CD4-positive, alpha-beta memory T cell (primary cell): ENCODE results near the gene BMP7. TPM values are rescaled to one million over a fixed set of nuclear protein-coding genes. Genes with fewer than 3 reads are reported as not detected.

Experiments
- CTCF ChIA-PET: fragments of 350-600 bp; sonication (Branson Sonifier 250); formaldehyde crosslinking; loops from one replicate; lab custom pipeline; 2021; ENCODE audit warnings: inconsistent platforms; ENCODE audit not compliant: partially characterized antibody; lab: Charles Lee
- POLR2A ChIA-PET: fragments of 350-600 bp; sonication (Branson Sonifier 250); formaldehyde crosslinking; loops from one replicate; lab custom pipeline; 2021; ENCODE audit not compliant: partially characterized antibody; lab: Charles Lee
- DNase-seq, 5 donors: peaks; one replicate each; pipeline versions ENCODE4 v3.0.0 to v3.0.0-alpha.2; 2020 to 2022; ENCODE audit warnings: mixed read lengths in 1 of 5
- H3K27ac ChIP-seq: one replicate; pipeline ENCODE4 v1.7.0; 2013; ENCODE audit warnings: low read depth, low read length
- H3K27me3 ChIP-seq: 2 replicates; pipeline ENCODE4 v1.7.0; 2013; ENCODE audit warnings: mild to moderate bottlenecking, low read length, moderate library complexity; ENCODE audit not compliant: insufficient read depth
- H3K36me3 ChIP-seq: 2 replicates; pipeline ENCODE4 v1.7.0; 2013; ENCODE audit warnings: mild to moderate bottlenecking, low read length, moderate library complexity; ENCODE audit not compliant: insufficient read depth
- H3K4me1 ChIP-seq: 2 replicates; pipeline ENCODE4 v1.7.0; 2013; ENCODE audit warnings: mild to moderate bottlenecking, low read length, moderate library complexity; ENCODE audit not compliant: insufficient read depth
- H3K4me3 ChIP-seq, 2 donors: one replicate each; pipeline ENCODE4 v1.7.0; 2013; ENCODE audit warnings: low read length in 2 of 2, mild to moderate bottlenecking in 1 of 2
- H3K9me3 ChIP-seq, 2 donors: one replicate each; pipeline ENCODE4 v1.7.0; 2013; ENCODE audit warnings: low read length in 2 of 2, control low read depth in 1 of 2; ENCODE audit not compliant: control insufficient read depth in 1 of 2
- H3K27ac Mint-ChIP-seq, 7 donors: one replicate each; pipeline ENCODE4 v1.8.0; 2020 to 2021; ENCODE audit warnings: mixed read lengths in 7 of 7, mild to moderate bottlenecking in 6 of 7, inconsistent platforms in 3 of 7, moderate library complexity in 3 of 7
- H3K27me3 Mint-ChIP-seq, 2 donors: one replicate each; pipeline ENCODE4 v1.8.0; 2020 to 2021; ENCODE audit warnings: mixed read lengths in 2 of 2
- H3K36me3 Mint-ChIP-seq, 2 donors: one replicate each; pipeline ENCODE4 v1.8.0; 2020 to 2021; ENCODE audit warnings: mixed read lengths in 2 of 2, inconsistent platforms in 1 of 2, mild to moderate bottlenecking in 1 of 2
- H3K4me1 Mint-ChIP-seq, 4 donors: one replicate each; pipeline ENCODE4 v1.8.0; 2020 to 2021; ENCODE audit warnings: mixed read lengths in 4 of 4, mild to moderate bottlenecking in 1 of 4
- H3K4me3 Mint-ChIP-seq, 8 donors: one replicate each; pipeline ENCODE4 v1.8.0; 2020 to 2021; ENCODE audit warnings: mixed read lengths in 8 of 8, mild to moderate bottlenecking in 7 of 8, moderate library complexity in 6 of 8, inconsistent platforms in 3 of 8
- H3K9me3 Mint-ChIP-seq, 8 donors: one replicate each; pipeline ENCODE4 v1.8.0; 2020 to 2021; ENCODE audit warnings: mixed read lengths in 8 of 8, mild to moderate bottlenecking in 5 of 8, inconsistent platforms in 3 of 8, moderate library complexity in 1 of 8
- intact Hi-C: fragments of 100-400 bp; cut with micrococcal nuclease; formaldehyde crosslinking; loops from one replicate; pipeline ENCODE4 v1.15.1; 2023
- polyA plus RNA-seq, 2 donors: library from polyadenylated mRNA; unstranded; fragments of 300-500 nt; fragmentation: Illumina TruSeq; gene quantifications; one replicate each; pipeline ENCODE4 v1.2.3, GENCODE V29; 2021
- total RNA-seq, 2 experiments: library from RNA; stranded (reverse); gene quantifications; one replicate each; pipeline ENCODE4 v1.2.3, GENCODE V29; 2021

Gene BMP7
- total and polyA plus RNA-seq, 4 experiments from 2014 or later: not detected

GRCh38 chr20:57185188-57185743, 81.2 kb downstream of the BMP7 start:
- Histone ChIP-seq H3K4me1 (no peaks in the 10 kb centered on the region), H3K4me3 (no peak overlapping the region), H3K27me3 (no peaks in the 10 kb centered on the region), H3K27ac (no peak overlapping the region), H3K36me3 (no peaks in the 10 kb centered on the region), H3K9me3 (no peaks in the 10 kb centered on the region)
- DNase-seq: no peak
- peaks cover 0 to 2% (median 0%) of the 10 kb centered on the region in 8 donors for H3K9me3 Mint-ChIP-seq
- H3K4me1 Mint-ChIP-seq: no peaks in the 10 kb centered on the region
- intact Hi-C loops: no loop called here
- no peak overlapping the region for H3K4me3 Mint-ChIP-seq
- no peak overlapping the region for H3K27ac Mint-ChIP-seq
- POLR2A ChIA-PET: no interaction called here
- CTCF ChIA-PET: no interaction called here
- H3K27me3 Mint-ChIP-seq: peaks cover 2 to 6% of the 10 kb centered on the region in 2 donors
- H3K36me3 Mint-ChIP-seq: no peaks in the 10 kb centered on the region

- peaks cover 4 to 6% of the 10 kb centered on the region in 2 donors for H3K27me3 Mint-ChIP-seq
- intact Hi-C loops: no loop called here
- H3K4me3 ChIP-seq: no peak overlapping the region
- no peak overlapping the region for H3K27ac ChIP-seq
- H3K4me1 ChIP-seq: no peaks in the 10 kb centered on the region
- H3K9me3 Mint-ChIP-seq: peaks cover 0 to 2% (median 0%) of the 10 kb centered on the region in 8 donors
- no peaks in the 10 kb centered on the region for H3K9me3 ChIP-seq
- H3K4me1 Mint-ChIP-seq: no peaks in the 10 kb centered on the region
- no peak overlapping the region for H3K27ac Mint-ChIP-seq
- H3K27me3 ChIP-seq: no peaks in the 10 kb centered on the region
- no peaks in the 10 kb centered on the region for H3K36me3 ChIP-seq
- H3K4me3 Mint-ChIP-seq: no peak overlapping the region
- POLR2A ChIA-PET: no interaction called here
- H3K36me3 Mint-ChIP-seq: no peaks in the 10 kb centered on the region
- DNase-seq: no peak
- CTCF ChIA-PET: no interaction called here
These were observed 82.9 kb downstream of the BMP7 start for GRCh38 chr20:57183457-57184009.

- Mint-ChIP-seq H3K4me1 (no peaks in the 10 kb centered on the region), H3K27me3 (peaks cover 9 to 10% of the 10 kb centered on the region in 2 donors), H3K9me3 (peaks cover 0 to 2% (median 0%) of the 10 kb centered on the region in 8 donors), H3K36me3 (no peaks in the 10 kb centered on the region), H3K4me3 (no peak overlapping the region), H3K27ac (no peak overlapping the region)
- intact Hi-C loops: no loop called here
- ChIA-PET CTCF (no interaction called here), POLR2A (no interaction called here)
- Histone ChIP-seq H3K27ac (no peak overlapping the region), H3K4me3 (no peak overlapping the region), H3K27me3 (no peaks in the 10 kb centered on the region), H3K9me3 (no peaks in the 10 kb centered on the region), H3K4me1 (no peaks in the 10 kb centered on the region), H3K36me3 (no peaks in the 10 kb centered on the region)
- no peak for DNase-seq
These were observed 84.8 kb downstream of the BMP7 start for GRCh38 chr20:57181639-57182038.

- intact Hi-C loops: no loop called here
- H3K4me1 ChIP-seq: no peaks in the 10 kb centered on the region
- DNase-seq: no peak
- Mint-ChIP-seq H3K4me1 (no peaks in the 10 kb centered on the region), H3K9me3 (peaks cover 0 to 2% (median 0%) of the 10 kb centered on the region in 8 donors), H3K27me3 (peaks cover 9 to 10% of the 10 kb centered on the region in 2 donors), H3K4me3 (no peak overlapping the region), H3K36me3 (no peaks in the 10 kb centered on the region), H3K27ac (no peak overlapping the region)
- no peak overlapping the region for H3K27ac ChIP-seq
- H3K4me3 ChIP-seq: no peak overlapping the region
- ChIA-PET POLR2A (no interaction called here), CTCF (no interaction called here)
- no peaks in the 10 kb centered on the region for H3K9me3 ChIP-seq
- no peaks in the 10 kb centered on the region for H3K27me3 ChIP-seq
- H3K36me3 ChIP-seq: no peaks in the 10 kb centered on the region
These were observed 85.5 kb downstream of the BMP7 start for GRCh38 chr20:57180954-57181353.

- CTCF ChIA-PET: no interaction called here
- H3K36me3 Mint-ChIP-seq: no peaks in the 10 kb centered on the region
- no peaks in the 10 kb centered on the region for H3K4me1 Mint-ChIP-seq
- H3K4me3 Mint-ChIP-seq: no peak overlapping the region
- Histone ChIP-seq H3K36me3 (no peaks in the 10 kb centered on the region), H3K27me3 (no peaks in the 10 kb centered on the region), H3K4me1 (no peaks in the 10 kb centered on the region), H3K27ac (no peak overlapping the region), H3K9me3 (no peaks in the 10 kb centered on the region), H3K4me3 (no peak overlapping the region)
- peaks cover 0 to 2% (median 0%) of the 10 kb centered on the region in 8 donors for H3K9me3 Mint-ChIP-seq
- POLR2A ChIA-PET: no interaction called here
- intact Hi-C loops: no loop called here
- peaks cover 9 to 10% of the 10 kb centered on the region in 2 donors for H3K27me3 Mint-ChIP-seq
- no peak overlapping the region for H3K27ac Mint-ChIP-seq
- DNase-seq: no peak
These were observed 86.1 kb downstream of the BMP7 start for GRCh38 chr20:57180387-57180786.

GRCh38 chr20:57179265-57179664, 87.2 kb downstream of the BMP7 start:
- no peaks in the 10 kb centered on the region for H3K9me3 Mint-ChIP-seq
- POLR2A ChIA-PET: no interaction called here
- intact Hi-C loops: no loop called here
- H3K27ac Mint-ChIP-seq: no peak overlapping the region
- no peaks in the 10 kb centered on the region for H3K36me3 Mint-ChIP-seq
- CTCF ChIA-PET: no interaction called here
- no peaks in the 10 kb centered on the region for H3K9me3 ChIP-seq
- DNase-seq: no peak
- no peak overlapping the region for H3K27ac ChIP-seq
- no peaks in the 10 kb centered on the region for H3K27me3 ChIP-seq
- no peak overlapping the region for H3K4me3 ChIP-seq
- peaks cover 9 to 10% of the 10 kb centered on the region in 2 donors for H3K27me3 Mint-ChIP-seq
- H3K36me3 ChIP-seq: no peaks in the 10 kb centered on the region
- H3K4me3 Mint-ChIP-seq: no peak overlapping the region
- H3K4me1 ChIP-seq: no peaks in the 10 kb centered on the region
- no peaks in the 10 kb centered on the region for H3K4me1 Mint-ChIP-seq

- DNase-seq: no peak
- ChIA-PET POLR2A (no interaction called here), CTCF (no interaction called here)
- Histone ChIP-seq H3K36me3 (no peaks in the 10 kb centered on the region), H3K9me3 (no peaks in the 10 kb centered on the region), H3K27ac (no peak overlapping the region), H3K27me3 (no peaks in the 10 kb centered on the region), H3K4me1 (no peaks in the 10 kb centered on the region), H3K4me3 (no peak overlapping the region)
- Mint-ChIP-seq H3K4me3 (no peak overlapping the region), H3K36me3 (no peaks in the 10 kb centered on the region), H3K27ac (no peak overlapping the region), H3K27me3 (peaks cover 6 to 10% of the 10 kb centered on the region in 2 donors), H3K9me3 (no peaks in the 10 kb centered on the region), H3K4me1 (no peaks in the 10 kb centered on the region)
- intact Hi-C loops: no loop called here
These were observed 87.8 kb downstream of the BMP7 start for GRCh38 chr20:57178582-57179111.
